DOHH2 (cell line): Measurements from ENCODE around the gene PPP6R3.

Experiments used
- H3F3A ChIP-seq: fragments of 200-600 bp; sonication (generic), shearing (Covaris generic); 2 replicates; pipeline ENCODE4 v1.6.0; 2016; ENCODE audit warnings: antibody characterized with exemption, mild to moderate bottlenecking; ENCODE audit not compliant: control insufficient read depth, insufficient read depth
- H3K27ac ChIP-seq: fragments of 200-600 bp; sonication (generic); 2 replicates; pipeline ENCODE4 v1.5.1; 2014; ENCODE audit warnings: low read depth, mild to moderate bottlenecking, low read length, moderate library complexity
- H3K27me3 ChIP-seq: fragments of 200-600 bp; sonication (generic); 2 replicates; pipeline ENCODE4 v1.6.1; 2014; ENCODE audit warnings: mild to moderate bottlenecking, low read length, mixed read lengths; ENCODE audit not compliant: control insufficient read depth
- H3K36me3 ChIP-seq: fragments of 200-600 bp; sonication (generic); 2 replicates; pipeline ENCODE4 v1.6.1; 2014; ENCODE audit warnings: mild to moderate bottlenecking, low read length, moderate library complexity, mixed read lengths; ENCODE audit not compliant: control insufficient read depth
- H3K4me1 ChIP-seq: fragments of 200-600 bp; sonication (generic); 2 replicates; pipeline ENCODE4 v1.6.1; 2014; ENCODE audit warnings: mild to moderate bottlenecking, low read length, mixed read lengths; ENCODE audit not compliant: control insufficient read depth
- H3K4me2 ChIP-seq: fragments of 200-600 bp; sonication (generic); 2 replicates; pipeline ENCODE4 v1.6.0; 2014; ENCODE audit warnings: mild to moderate bottlenecking, low read length, moderate library complexity
- H3K4me3 ChIP-seq: fragments of 200-600 bp; sonication (generic); 2 replicates; pipeline ENCODE4 v1.5.1; 2014; ENCODE audit warnings: mild to moderate bottlenecking, low read length, mixed read lengths
- H3K79me2 ChIP-seq: fragments of 200-600 bp; sonication (generic); 2 replicates; pipeline ENCODE4 v1.6.1; 2014; ENCODE audit warnings: mild to moderate bottlenecking, low read length, mixed read lengths; ENCODE audit not compliant: control insufficient read depth
- H3K9me2 ChIP-seq: fragments of 200-600 bp; sonication (generic); replicated peaks from 2 replicates; pipeline ENCODE4 v1.6.1; 2014; ENCODE audit warnings: mild to moderate bottlenecking, low read length, mixed read lengths; ENCODE audit not compliant: control insufficient read depth
- H3K9me3 ChIP-seq: fragments of 200-600 bp; sonication (generic); 2 replicates; pipeline ENCODE4 v1.6.1; 2014; ENCODE audit warnings: antibody characterized with exemption, low read length, mixed read lengths; ENCODE audit not compliant: control insufficient read depth, insufficient read depth
- H4K20me1 ChIP-seq: fragments of 200-600 bp; sonication (generic); 2 replicates; pipeline ENCODE4 v1.6.0; 2014; ENCODE audit warnings: low read depth, mild to moderate bottlenecking, antibody characterized with exemption, low read length, moderate library complexity; ENCODE audit not compliant: control insufficient read depth, insufficient read depth
- EZH2phosphoT487 ChIP-seq: fragments of 200-600 bp; sonication (generic); IDR thresholded peaks from 2 replicates; pipeline ENCODE4 v1.6.1; 2017; ENCODE audit warnings: borderline replicate concordance, mild to moderate bottlenecking, antibody characterized with exemption, low read length, moderate library complexity, mixed read lengths
- TF ChIP-seq, protein P1 (sequence below): fragments of 200-600 bp; sonication (generic); IDR thresholded peaks from one replicate; pipeline ENCODE4 v1.5.1; 2014; ENCODE audit warnings: antibody characterized with exemption, mild to moderate bottlenecking, low read depth, low read length; ENCODE audit not compliant: poor library complexity, severe bottlenecking

PPP6R3 gene

DNA sequence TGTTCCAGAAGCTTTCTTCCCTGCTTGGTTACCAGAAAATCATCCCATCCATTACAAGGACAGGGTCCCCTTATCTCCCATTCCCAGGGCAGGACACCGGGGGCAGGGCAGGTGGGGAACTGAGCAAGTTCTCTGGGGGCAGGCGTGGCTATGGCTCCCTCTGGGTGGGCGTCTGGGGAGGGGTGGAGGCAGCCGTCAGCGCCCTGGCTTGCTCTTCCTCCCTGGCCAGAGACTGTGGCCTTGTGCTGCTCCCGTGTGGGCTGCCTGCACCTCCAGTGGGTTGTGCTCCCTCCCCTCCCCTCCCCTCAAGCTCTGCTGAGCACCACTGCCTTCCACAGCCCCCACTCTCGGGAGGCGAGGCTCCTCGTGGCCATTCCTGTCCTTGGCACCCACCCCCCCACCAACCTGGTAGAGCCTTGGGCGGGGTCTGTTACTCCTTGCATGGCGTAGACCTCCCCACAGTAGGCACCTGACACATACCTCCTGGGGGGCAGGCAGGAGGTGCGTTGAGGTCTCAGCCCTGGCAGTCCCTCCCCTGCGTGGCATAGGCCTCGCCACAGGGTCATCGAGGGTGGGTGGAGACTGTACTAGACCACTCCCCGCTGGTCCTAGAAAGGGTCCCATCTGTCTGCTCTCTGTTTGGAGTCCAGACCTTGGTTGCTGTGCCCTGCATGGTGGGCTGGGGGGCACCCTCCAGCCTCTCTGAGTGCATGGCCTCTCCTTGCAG is 24.2 kb upstream of the PPP6R3 start:
- Histone ChIP-seq H3K9me2 (no peaks in the 10 kb centered on the region), H4K20me1 (no peaks in the 10 kb centered on the region), H3F3A (no peaks in the 10 kb centered on the region), H3K9me3 (no peaks in the 10 kb centered on the region), H3K4me1 (peaks cover 9% of the 10 kb centered on the region), H3K27me3 (no peaks in the 10 kb centered on the region), H3K27ac (no peak overlapping the region), H3K4me2 (no peak overlapping the region), H3K4me3 (no peak overlapping the region), H3K36me3 (no peaks in the 10 kb centered on the region), H3K79me2 (no peaks in the 10 kb centered on the region)
- TF ChIP-seq, protein P1, sequence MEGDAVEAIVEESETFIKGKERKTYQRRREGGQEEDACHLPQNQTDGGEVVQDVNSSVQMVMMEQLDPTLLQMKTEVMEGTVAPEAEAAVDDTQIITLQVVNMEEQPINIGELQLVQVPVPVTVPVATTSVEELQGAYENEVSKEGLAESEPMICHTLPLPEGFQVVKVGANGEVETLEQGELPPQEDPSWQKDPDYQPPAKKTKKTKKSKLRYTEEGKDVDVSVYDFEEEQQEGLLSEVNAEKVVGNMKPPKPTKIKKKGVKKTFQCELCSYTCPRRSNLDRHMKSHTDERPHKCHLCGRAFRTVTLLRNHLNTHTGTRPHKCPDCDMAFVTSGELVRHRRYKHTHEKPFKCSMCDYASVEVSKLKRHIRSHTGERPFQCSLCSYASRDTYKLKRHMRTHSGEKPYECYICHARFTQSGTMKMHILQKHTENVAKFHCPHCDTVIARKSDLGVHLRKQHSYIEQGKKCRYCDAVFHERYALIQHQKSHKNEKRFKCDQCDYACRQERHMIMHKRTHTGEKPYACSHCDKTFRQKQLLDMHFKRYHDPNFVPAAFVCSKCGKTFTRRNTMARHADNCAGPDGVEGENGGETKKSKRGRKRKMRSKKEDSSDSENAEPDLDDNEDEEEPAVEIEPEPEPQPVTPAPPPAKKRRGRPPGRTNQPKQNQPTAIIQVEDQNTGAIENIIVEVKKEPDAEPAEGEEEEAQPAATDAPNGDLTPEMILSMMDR = no peak
- TF ChIP-seq EZH2phosphoT487 = no peak

DNA sequence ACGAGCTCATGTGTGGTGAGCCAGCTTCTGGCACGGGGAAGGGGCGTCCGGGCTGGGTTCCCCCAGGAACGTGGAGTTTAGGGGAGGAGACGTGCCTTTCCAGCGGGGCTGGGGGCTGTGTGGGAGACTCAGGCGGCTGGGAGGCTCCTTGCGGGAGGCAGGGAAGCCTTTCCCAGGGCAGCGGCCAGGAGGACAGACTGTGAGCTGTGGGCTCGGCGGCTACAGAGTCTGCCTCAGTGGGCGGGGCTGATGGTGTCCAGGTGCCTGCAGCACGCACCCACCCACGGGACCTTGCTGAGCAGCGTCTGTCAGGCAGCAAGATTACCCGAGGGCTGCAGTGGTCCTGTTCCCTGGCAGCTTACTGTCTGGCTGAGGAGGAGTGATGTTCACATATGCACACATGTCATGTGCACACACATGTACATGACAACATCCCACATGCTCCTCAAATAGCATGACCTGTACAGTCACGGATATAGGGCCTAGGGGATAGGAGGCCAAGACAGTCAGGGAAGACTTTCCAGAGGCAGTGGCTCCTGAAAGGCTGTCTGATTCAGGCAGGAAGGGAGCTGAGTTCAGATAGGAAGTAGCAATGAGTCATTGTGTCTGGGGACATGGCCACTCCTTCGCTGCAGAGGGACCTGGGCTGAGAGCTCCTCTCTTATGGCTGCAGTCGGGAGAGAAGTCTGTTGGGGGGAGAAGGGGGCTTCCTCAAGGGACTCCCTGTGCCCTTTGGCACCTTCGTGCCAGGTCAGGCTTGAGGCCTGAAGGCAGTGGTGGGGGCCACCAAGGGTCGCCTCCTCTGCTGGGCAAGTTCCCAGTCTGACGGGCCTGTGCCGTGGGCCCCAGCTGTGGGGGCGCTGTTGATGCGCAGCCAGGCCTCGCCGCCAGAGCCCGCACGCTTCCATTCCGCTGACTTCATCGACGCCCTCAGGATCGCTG is 23.3 kb upstream of the PPP6R3 start:
- Histone ChIP-seq H3K36me3 (no peaks in the 10 kb centered on the region), H3F3A (no peaks in the 10 kb centered on the region), H3K4me3 (no peak overlapping the region), H3K27ac (no peak overlapping the region), H3K9me2 (no peaks in the 10 kb centered on the region), H3K4me2 (no peak overlapping the region), H3K9me3 (no peaks in the 10 kb centered on the region), H3K79me2 (no peaks in the 10 kb centered on the region), H3K4me1 (peaks cover 17% of the 10 kb centered on the region), H3K27me3 (no peaks in the 10 kb centered on the region), H4K20me1 (no peaks in the 10 kb centered on the region)
- no peak for TF ChIP-seq EZH2phosphoT487
- TF ChIP-seq, protein P1 = no peak

DNA sequence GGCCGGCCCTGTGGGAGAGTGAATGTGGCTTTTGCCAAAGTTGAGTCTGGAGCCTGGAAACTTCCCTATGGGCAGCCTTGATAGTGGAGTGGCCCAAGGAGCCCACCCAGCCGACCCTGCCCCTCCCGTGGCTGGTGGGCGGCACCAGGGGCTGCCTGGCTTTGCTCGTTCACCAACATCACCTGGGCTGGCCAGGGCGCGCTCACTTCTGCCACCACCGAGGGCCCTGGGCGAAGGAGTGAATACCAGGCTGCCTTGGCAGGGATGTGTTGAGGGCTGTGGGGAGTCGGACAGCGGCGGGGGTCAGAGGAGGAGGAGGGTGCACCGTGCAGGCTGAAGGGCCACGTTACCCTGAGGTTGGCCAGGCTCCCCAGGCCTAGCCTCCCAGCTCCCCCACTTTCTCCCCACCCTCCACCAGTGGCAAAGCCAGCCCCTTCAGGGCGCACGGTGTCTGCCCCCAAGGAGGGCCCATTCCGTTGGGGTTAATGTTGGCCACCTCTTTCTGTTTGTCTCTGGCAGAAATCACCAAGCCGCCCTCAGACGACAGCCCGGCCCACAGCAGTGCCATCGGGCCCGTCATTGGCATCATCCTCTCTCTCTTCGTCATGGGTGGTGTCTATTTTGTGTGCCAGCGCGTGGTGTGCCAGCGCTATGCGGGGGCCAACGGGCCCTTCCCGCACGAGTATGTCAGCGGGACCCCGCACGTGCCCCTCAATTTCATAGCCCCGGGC is 22.5 kb upstream of the PPP6R3 start:
- H3K9me3 ChIP-seq = no peaks in the 10 kb centered on the region
- no peaks in the 10 kb centered on the region for H3K36me3 ChIP-seq
- H3K4me1 ChIP-seq = peaks cover 17% of the 10 kb centered on the region
- H3K27me3 ChIP-seq = no peaks in the 10 kb centered on the region
- TF ChIP-seq, protein P1 = no peak
- TF ChIP-seq EZH2phosphoT487 = no peak
- no peaks in the 10 kb centered on the region for H3F3A ChIP-seq
- no peaks in the 10 kb centered on the region for H3K79me2 ChIP-seq
- H3K4me2 ChIP-seq = no peak overlapping the region
- H4K20me1 ChIP-seq = no peaks in the 10 kb centered on the region
- H3K27ac ChIP-seq = no peak overlapping the region
- H3K4me3 ChIP-seq = no peak overlapping the region
- no peaks in the 10 kb centered on the region for H3K9me2 ChIP-seq
